CD4-positive, alpha-beta T cell (primary cell): ENCODE data around the gene NPC1. TPM values are rescaled to one million over a fixed set of nuclear protein-coding genes. Genes with fewer than 3 reads are reported as not detected.

ENCODE experiments used
- ATAC-seq: fragments of 200-7000 bp; cut with Tn5 transposase; one replicate; pipeline ENCODE4 v1.10.0; 2022; ENCODE audit warnings: mild to moderate bottlenecking; ENCODE audit not compliant: poor library complexity
- CTCF ChIA-PET: fragments of 350-600 bp; sonication (Branson Sonifier 250); formaldehyde crosslinking; loops from one replicate; lab custom pipeline; 2021; ENCODE audit warnings: antibody characterized with exemption, inconsistent platforms; lab: Charles Lee
- POLR2A ChIA-PET: fragments of 350-600 bp; sonication (Branson Sonifier 250); formaldehyde crosslinking; loops from one replicate; lab custom pipeline; 2021; ENCODE audit warnings: antibody characterized with exemption, inconsistent platforms; lab: Charles Lee
- DNase-seq, 14 experiments: peaks; one replicate each; pipeline ENCODE4 v3.0.0-alpha.2; 2013 to 2020; ENCODE audit warnings: mixed read lengths in 2 of 14
- H3K27ac ChIP-seq, 2 donors: one replicate each; pipeline versions ENCODE4 v1.5.1 to v1.7.0; 2013; ENCODE audit warnings: low read length in 2 of 2, low read depth in 1 of 2, mild to moderate bottlenecking in 1 of 2
- H3K27me3 ChIP-seq, 2 experiments: 1 replicate in 1 of 2; 2 replicates in 1 of 2; pipeline versions ENCODE4 v1.6.1 to v1.7.0; 2013; ENCODE audit warnings: low read length in 2 of 2, control low read depth in 1 of 2, mild to moderate bottlenecking in 1 of 2, moderate library complexity in 1 of 2; ENCODE audit not compliant: insufficient read depth in 2 of 2, control insufficient read depth in 1 of 2
- H3K36me3 ChIP-seq: one replicate; pipeline ENCODE4 v1.6.1; 2013; ENCODE audit warnings: low read length, control low read depth; ENCODE audit not compliant: insufficient read depth
- H3K4me1 ChIP-seq: one replicate; pipeline ENCODE4 v1.6.1; 2013; ENCODE audit warnings: low read length, control low read depth; ENCODE audit not compliant: insufficient read depth
- H3K4me3 ChIP-seq: one replicate; pipeline ENCODE4 v1.5.1; 2013; ENCODE audit warnings: mild to moderate bottlenecking, low read length, moderate library complexity
- H3K9me3 ChIP-seq, 2 experiments: 1 replicate in 1 of 2; 2 replicates in 1 of 2; pipeline versions ENCODE4 v1.6.1 to v1.7.0; 2013; ENCODE audit warnings: low read length in 2 of 2, mild to moderate bottlenecking in 2 of 2, control low read depth in 1 of 2, moderate library complexity in 1 of 2; ENCODE audit not compliant: control insufficient read depth in 1 of 2, insufficient read depth in 1 of 2
- H3K27ac Mint-ChIP-seq: one replicate; pipeline ENCODE4 v1.8.0; 2020; ENCODE audit warnings: mixed read lengths
- H3K27me3 Mint-ChIP-seq: one replicate; pipeline ENCODE4 v1.8.0; 2021; ENCODE audit warnings: mixed read lengths
- H3K36me3 Mint-ChIP-seq: one replicate; pipeline ENCODE4 v1.8.0; 2021; ENCODE audit warnings: low read depth, mixed read lengths
- H3K4me1 Mint-ChIP-seq: one replicate; pipeline ENCODE4 v1.8.0; 2021; ENCODE audit warnings: low read depth, mixed read lengths
- H3K4me3 Mint-ChIP-seq: one replicate; pipeline ENCODE4 v1.8.0; 2020; ENCODE audit warnings: mild to moderate bottlenecking, mixed read lengths
- H3K9me3 Mint-ChIP-seq: one replicate; pipeline ENCODE4 v1.8.0; 2020; ENCODE audit warnings: mixed read lengths
- CTCF ChIP-seq: fragments of 200-600 bp; IDR thresholded peaks from one replicate; pipeline ENCODE4 v1.8.0; 2022; ENCODE audit warnings: antibody characterized with exemption, mild to moderate bottlenecking
- intact Hi-C, 2 experiments: fragments of 100-400 bp; cut with DNase I in 1 of 2; cut with micrococcal nuclease in 1 of 2; formaldehyde crosslinking; loops; one replicate each; pipeline versions ENCODE4 v1.15.1 to v1.9.0; 2023 to 2025; cut with DNase I, micrococcal nuclease
- total RNA-seq, 174 experiments: library from RNA in 2 of 174; stranded (reverse) in 2 of 174; gene quantifications; one replicate each; pipeline ENCODE4 v1.2.3 and lab custom pipeline; 2021 to 2026

Gene NPC1
- total RNA-seq, 2 experiments from 2014 or later: 17.2 to 17.6 TPM

DNA sequence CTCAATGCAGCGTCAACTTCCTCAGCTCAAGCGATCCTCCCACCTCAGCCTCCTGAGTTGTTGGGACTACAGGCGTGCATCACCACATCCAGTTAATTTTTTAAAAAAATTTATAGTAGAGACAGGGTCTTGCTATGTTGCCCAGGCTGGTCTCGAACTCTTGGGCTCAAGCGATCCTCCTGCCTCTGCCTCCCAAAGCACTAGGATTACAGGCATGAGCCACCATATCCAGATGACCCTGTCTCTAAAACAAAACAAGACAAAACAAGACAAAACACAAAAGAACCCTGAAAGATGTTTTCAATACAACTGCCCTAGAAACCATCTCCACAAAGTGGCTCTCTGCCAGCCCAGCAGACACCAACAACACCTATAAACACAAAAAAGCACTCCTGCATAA is 45.0 kb upstream of the NPC1 start:
- Histone ChIP-seq H3K27ac (no peak overlapping the region), H3K4me1 (no peaks in the 10 kb centered on the region), H3K9me3 (no peaks in the 10 kb centered on the region), H3K27me3 (no peaks in the 10 kb centered on the region), H3K4me3 (no peak overlapping the region), H3K36me3 (no peaks in the 10 kb centered on the region)
- H3K9me3 Mint-ChIP-seq: no peaks in the 10 kb centered on the region
- ChIA-PET CTCF (interaction anchor here (0.7 kb wide), 1 partner anchor 925 kb away, joined by 4 read pairs; no protein-coding TSS in a partner anchor), POLR2A (no interaction called here)
- DNase-seq (no peak), ATAC-seq (no peak)
- no peaks in the 10 kb centered on the region for H3K36me3 Mint-ChIP-seq
- no peak overlapping the region for H3K4me3 Mint-ChIP-seq
- H3K27ac Mint-ChIP-seq: no peak overlapping the region
- intact Hi-C loops: no loop called here
- no peaks in the 10 kb centered on the region for H3K27me3 Mint-ChIP-seq
- no peak for TF ChIP-seq CTCF
- peaks cover 7% of the 10 kb centered on the region for H3K4me1 Mint-ChIP-seq

GRCh38 chr18:23629444-23629946 is 43.2 kb upstream of the NPC1 start:
- Mint-ChIP-seq H3K36me3 (no peaks in the 10 kb centered on the region), H3K27ac (no peak overlapping the region), H3K4me1 (no peaks in the 10 kb centered on the region), H3K9me3 (no peaks in the 10 kb centered on the region), H3K4me3 (no peak overlapping the region), H3K27me3 (no peaks in the 10 kb centered on the region)
- no peaks in the 10 kb centered on the region for H3K4me1 ChIP-seq
- no peak overlapping the region for H3K27ac ChIP-seq
- intact Hi-C loops: no loop called here
- no peaks in the 10 kb centered on the region for H3K36me3 ChIP-seq
- DNase-seq (no peak), ATAC-seq (no peak)
- H3K27me3 ChIP-seq: no peaks in the 10 kb centered on the region
- ChIA-PET POLR2A (interaction anchor here (1.3 kb wide), 1 partner anchor 74 kb away, joined by 5 read pairs; no protein-coding TSS in a partner anchor), CTCF (no interaction called here)
- H3K4me3 ChIP-seq: no peak overlapping the region
- no peak for TF ChIP-seq CTCF
- no peaks in the 10 kb centered on the region for H3K9me3 ChIP-seq

GRCh38 chr18:23627970-23628369 is 41.7 kb upstream of the NPC1 start:
- CTCF ChIA-PET: no interaction called here
- DNase-seq (no peak), ATAC-seq (no peak)
- Mint-ChIP-seq H3K27me3 (no peaks in the 10 kb centered on the region), H3K36me3 (no peaks in the 10 kb centered on the region), H3K9me3 (no peaks in the 10 kb centered on the region), H3K4me3 (no peak overlapping the region), H3K27ac (no peak overlapping the region), H3K4me1 (no peaks in the 10 kb centered on the region)
- Histone ChIP-seq H3K4me3 (no peak overlapping the region), H3K27me3 (no peaks in the 10 kb centered on the region), H3K36me3 (no peaks in the 10 kb centered on the region), H3K9me3 (no peaks in the 10 kb centered on the region), H3K4me1 (no peaks in the 10 kb centered on the region), H3K27ac (no peak overlapping the region)
- POLR2A ChIA-PET: interaction anchor here (0.7 to 1.3 kb wide), 2 partner anchors 75 to 486 kb away, joined by 4 to 5 read pairs; no protein-coding TSS in a partner anchor
- no peak for TF ChIP-seq CTCF
- intact Hi-C loops: no loop called here
